ENCODE data around the gene FAM193B.

GRCh38 chr5:177508837-177509236 lies 45.5 kb downstream of the FAM193B start:
- TF ChIP-seq CTCF (IDR thresholded peaks at IDR 0.05; ENCODE audit: low read depth, low read length) = no peak
- TF ChIP-seq EZH2phosphoT487 (IDR thresholded peaks at IDR 0.05; ENCODE audit: low read depth) = no peak
